ENCODE data around the gene ASIC2. TPM values are rescaled to one million over a fixed set of nuclear protein-coding genes. Genes with fewer than 3 reads are reported as not detected.

ASIC2 gene
- total RNA-seq, 1 experiment from 2014 or later = not detected

- H3K27me3 ChIP-seq (ENCODE audit: insufficient read depth, low read length) = peaks cover 47% of the 10 kb centered on the region
- BruUV-seq (replicated peaks) = no TSS peak
- TF ChIP-seq TCF7L2 (IDR thresholded peaks at IDR 0.05; ENCODE audit: borderline replicate concordance, extremely low read depth, insufficient read depth, insufficient read length) (no peak), SP1 (IDR thresholded peaks at IDR 0.05; ENCODE audit: low read depth) (no peak), ELF1 (IDR thresholded peaks at IDR 0.05; ENCODE audit: borderline replicate concordance, low read depth) (no peak), CBX3 (IDR thresholded peaks at IDR 0.05; ENCODE audit: low read depth) (no peak), RAD21 (IDR thresholded peaks at IDR 0.05; ENCODE audit: low read depth) (no peak)
- TF ChIP-seq, protein P1, sequence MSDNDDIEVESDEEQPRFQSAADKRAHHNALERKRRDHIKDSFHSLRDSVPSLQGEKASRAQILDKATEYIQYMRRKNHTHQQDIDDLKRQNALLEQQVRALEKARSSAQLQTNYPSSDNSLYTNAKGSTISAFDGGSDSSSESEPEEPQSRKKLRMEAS (IDR thresholded peaks at IDR 0.05) = no peak
- no peak overlapping the region for H3K4me3 ChIP-seq (replicated peaks in 1 of 2; ENCODE audit: low read depth in 1 of 2, low read length in 2 of 2)
- no peaks in the 10 kb centered on the region for H3K9me3 ChIP-seq (ENCODE audit: control insufficient read depth in 1 of 2, insufficient read depth in 1 of 2, low read depth in 1 of 2, low read length in 2 of 2)
- no peak for ATAC-seq
- no peaks in the 10 kb centered on the region for H3K9me2 ChIP-seq (ENCODE audit: insufficient read depth)
- intact Hi-C loops (cut with micrococcal nuclease) = no loop called here
- no peaks in the 10 kb centered on the region for H3K36me3 ChIP-seq (ENCODE audit: control insufficient read depth in 1 of 2, insufficient read depth in 2 of 2, low read length in 2 of 2)
- no peak for DNase-seq (ENCODE audit: low read depth, low spot score)
- ChIA-PET CTCF (no interaction called here), POLR2A (no interaction called here), RAD21 (ENCODE audit: low non-redundant PET in 1 of 2, low total read pairs in 2 of 2, uncharacterized antibody in 2 of 2, unreplicated experiment in 2 of 2) (no interaction called here)
- H3K9ac ChIP-seq (ENCODE audit: low read length) = no peak overlapping the region
- no peaks in the 10 kb centered on the region for H4K20me1 ChIP-seq (ENCODE audit: insufficient read depth)
- no peaks in the 10 kb centered on the region for H3K79me2 ChIP-seq (ENCODE audit: insufficient read depth, low read length)
- H2AFZ ChIP-seq (ENCODE audit: low read depth, low read length, poor library complexity, severe bottlenecking) = no peak overlapping the region
- no peak overlapping the region for H3K4me2 ChIP-seq (ENCODE audit: low read length)
- H3K27ac ChIP-seq (ENCODE audit: low read depth, low read length) = no peak overlapping the region
- H3K4me1 ChIP-seq (ENCODE audit: control insufficient read depth in 1 of 2, insufficient read depth in 2 of 2, low read length in 2 of 2) = no peaks in the 10 kb centered on the region
Observed at GRCh38 chr17:33028778-33029177, 264.3 kb downstream of the ASIC2 start.

- no peaks in the 10 kb centered on the region for H3K79me2 ChIP-seq (ENCODE audit: insufficient read depth, low read length)
- H3K4me1 ChIP-seq (ENCODE audit: control insufficient read depth in 1 of 2, insufficient read depth in 2 of 2, low read length in 2 of 2) = no peaks in the 10 kb centered on the region
- POLR2A ChIA-PET = no interaction called here
- peaks cover 48% of the 10 kb centered on the region for H3K27me3 ChIP-seq (ENCODE audit: insufficient read depth, low read length)
- no peak for ATAC-seq
- no peak overlapping the region for H3K27ac ChIP-seq (ENCODE audit: low read depth, low read length)
- H3K9me2 ChIP-seq (ENCODE audit: insufficient read depth) = no peaks in the 10 kb centered on the region
- CTCF ChIA-PET = no interaction called here
- H4K20me1 ChIP-seq (ENCODE audit: insufficient read depth) = no peaks in the 10 kb centered on the region
- no peaks in the 10 kb centered on the region for H3K36me3 ChIP-seq (ENCODE audit: control insufficient read depth in 1 of 2, insufficient read depth in 2 of 2, low read length in 2 of 2)
- no peak overlapping the region for H3K4me2 ChIP-seq (ENCODE audit: low read length)
- no TSS peak for BruUV-seq (replicated peaks)
- no peaks in the 10 kb centered on the region for H3K9me3 ChIP-seq (ENCODE audit: control insufficient read depth in 1 of 2, insufficient read depth in 1 of 2, low read depth in 1 of 2, low read length in 2 of 2)
- no peak overlapping the region for H2AFZ ChIP-seq (ENCODE audit: low read depth, low read length, poor library complexity, severe bottlenecking)
- intact Hi-C loops (cut with micrococcal nuclease) = no loop called here
- RAD21 ChIA-PET (ENCODE audit: low non-redundant PET in 1 of 2, low total read pairs in 2 of 2, uncharacterized antibody in 2 of 2, unreplicated experiment in 2 of 2) = no interaction called here
- H3K9ac ChIP-seq (ENCODE audit: low read length) = no peak overlapping the region
- no peak for DNase-seq (ENCODE audit: low read depth, low spot score)
- no peak overlapping the region for H3K4me3 ChIP-seq (replicated peaks in 1 of 2; ENCODE audit: low read depth in 1 of 2, low read length in 2 of 2)
- TF ChIP-seq SRF (IDR thresholded peaks at IDR 0.05; ENCODE audit: low read depth) (no peak), ELF1 (IDR thresholded peaks at IDR 0.05; ENCODE audit: borderline replicate concordance, low read depth) (no peak), CBX3 (IDR thresholded peaks at IDR 0.05; ENCODE audit: low read depth) (no peak), CEBPB (IDR thresholded peaks at IDR 0.05; ENCODE audit: low read depth) (no peak), EGR1 (IDR thresholded peaks at IDR 0.05; ENCODE audit: low read depth) (no peak), ZFX (IDR thresholded peaks at IDR 0.05) (no peak), ZBTB33 (IDR thresholded peaks at IDR 0.05; ENCODE audit: extremely low read depth, insufficient replicate concordance, low read length) (no peak), EZH2phosphoT487 (IDR thresholded peaks at IDR 0.05; ENCODE audit: borderline replicate concordance) (no peak), SP1 (IDR thresholded peaks at IDR 0.05; ENCODE audit: low read depth) (no peak), EZH2 (IDR thresholded peaks at IDR 0.05) (no peak), RAD21 (IDR thresholded peaks at IDR 0.05; ENCODE audit: low read depth) (no peak), POLR2A (IDR thresholded peaks at IDR 0.05; ENCODE audit: borderline replicate concordance, extremely low read depth, insufficient read depth, insufficient read length) (no peak)
- TF ChIP-seq, protein P2, sequence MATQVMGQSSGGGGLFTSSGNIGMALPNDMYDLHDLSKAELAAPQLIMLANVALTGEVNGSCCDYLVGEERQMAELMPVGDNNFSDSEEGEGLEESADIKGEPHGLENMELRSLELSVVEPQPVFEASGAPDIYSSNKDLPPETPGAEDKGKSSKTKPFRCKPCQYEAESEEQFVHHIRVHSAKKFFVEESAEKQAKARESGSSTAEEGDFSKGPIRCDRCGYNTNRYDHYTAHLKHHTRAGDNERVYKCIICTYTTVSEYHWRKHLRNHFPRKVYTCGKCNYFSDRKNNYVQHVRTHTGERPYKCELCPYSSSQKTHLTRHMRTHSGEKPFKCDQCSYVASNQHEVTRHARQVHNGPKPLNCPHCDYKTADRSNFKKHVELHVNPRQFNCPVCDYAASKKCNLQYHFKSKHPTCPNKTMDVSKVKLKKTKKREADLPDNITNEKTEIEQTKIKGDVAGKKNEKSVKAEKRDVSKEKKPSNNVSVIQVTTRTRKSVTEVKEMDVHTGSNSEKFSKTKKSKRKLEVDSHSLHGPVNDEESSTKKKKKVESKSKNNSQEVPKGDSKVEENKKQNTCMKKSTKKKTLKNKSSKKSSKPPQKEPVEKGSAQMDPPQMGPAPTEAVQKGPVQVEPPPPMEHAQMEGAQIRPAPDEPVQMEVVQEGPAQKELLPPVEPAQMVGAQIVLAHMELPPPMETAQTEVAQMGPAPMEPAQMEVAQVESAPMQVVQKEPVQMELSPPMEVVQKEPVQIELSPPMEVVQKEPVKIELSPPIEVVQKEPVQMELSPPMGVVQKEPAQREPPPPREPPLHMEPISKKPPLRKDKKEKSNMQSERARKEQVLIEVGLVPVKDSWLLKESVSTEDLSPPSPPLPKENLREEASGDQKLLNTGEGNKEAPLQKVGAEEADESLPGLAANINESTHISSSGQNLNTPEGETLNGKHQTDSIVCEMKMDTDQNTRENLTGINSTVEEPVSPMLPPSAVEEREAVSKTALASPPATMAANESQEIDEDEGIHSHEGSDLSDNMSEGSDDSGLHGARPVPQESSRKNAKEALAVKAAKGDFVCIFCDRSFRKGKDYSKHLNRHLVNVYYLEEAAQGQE (IDR thresholded peaks at IDR 0.05; ENCODE audit: low read depth) = no peak
- TF ChIP-seq, protein P1 (IDR thresholded peaks at IDR 0.05) = no peak
Observed at GRCh38 chr17:33028061-33028460, 265.0 kb downstream of the ASIC2 start.
